ENCODE results near the gene TEKT2.

Gene TEKT2

DNA sequence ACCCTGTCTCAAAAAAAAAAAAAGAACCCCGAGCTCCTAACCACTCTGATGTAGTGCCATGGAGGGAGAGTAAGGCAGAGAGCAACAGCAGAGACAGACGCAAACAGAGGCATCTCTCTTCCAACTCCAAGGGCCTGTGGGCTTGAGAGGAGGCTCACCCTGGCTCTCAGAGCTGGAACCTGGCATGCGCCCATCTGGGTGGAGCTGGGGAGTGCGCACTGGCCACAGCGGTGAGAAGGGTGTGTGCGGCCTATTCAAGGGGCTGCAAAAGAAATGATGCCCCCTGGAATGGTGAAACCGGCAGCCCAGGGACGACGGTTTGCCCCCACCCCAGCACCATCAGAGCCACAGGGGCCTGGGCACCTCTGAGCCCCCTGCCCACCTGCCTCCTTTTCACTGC is 23.5 kb downstream of the TEKT2 start:
- no peak for DNase-seq

DNA sequence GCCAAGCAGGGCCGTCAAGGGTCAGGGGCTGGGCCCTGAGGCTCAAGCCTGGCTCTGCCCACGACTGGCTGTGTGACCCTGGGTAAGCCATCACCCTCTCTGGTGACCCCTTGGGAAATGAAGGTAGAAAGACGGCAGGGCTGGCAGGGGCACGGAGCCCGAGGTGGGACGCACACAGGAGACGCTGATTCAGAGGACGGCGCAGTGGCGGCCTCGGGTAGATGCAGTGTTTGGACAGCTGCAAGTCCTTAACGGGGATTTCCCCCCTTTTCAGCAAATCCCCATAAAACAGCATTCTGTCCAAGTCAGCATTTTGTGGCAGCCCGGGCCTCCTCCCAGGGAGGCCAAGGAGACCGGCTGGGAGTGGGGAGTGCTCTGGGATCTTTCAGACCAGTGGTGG is 24.4 kb downstream of the TEKT2 start:
- DNase-seq: no peak

DNA sequence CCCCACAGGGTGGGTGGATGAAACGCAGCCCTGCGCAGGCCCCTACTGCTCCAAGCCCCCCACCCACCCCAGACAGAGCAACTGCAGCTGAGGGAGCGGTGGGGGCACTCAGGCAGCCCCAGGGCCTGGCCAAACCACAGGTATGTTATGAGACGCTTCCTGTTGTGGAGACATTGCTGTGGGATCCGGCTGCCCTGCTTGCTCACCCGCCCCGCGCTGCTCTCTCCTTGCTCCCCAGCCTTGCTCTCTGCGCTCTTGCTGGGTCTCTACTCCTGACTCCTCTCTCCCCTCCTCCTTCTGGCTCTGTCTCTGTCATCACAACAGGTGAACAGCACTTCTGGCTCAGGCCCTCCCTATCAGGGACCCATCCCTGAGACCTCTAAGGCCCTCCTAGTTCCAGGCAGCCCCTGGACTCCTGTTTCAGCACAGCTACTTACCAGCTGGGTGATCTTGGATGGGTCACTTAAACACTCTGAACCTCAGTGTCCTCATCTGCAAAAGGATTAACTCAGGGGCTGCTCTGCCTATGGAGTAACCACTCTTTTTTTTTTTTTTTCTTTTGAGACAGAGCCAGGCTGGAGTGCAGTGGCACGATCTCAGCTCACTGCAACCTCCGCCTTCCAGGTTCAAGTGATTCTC is 25.3 kb downstream of the TEKT2 start:
- DNase-seq: peak in 1 of 2 experiments; percentile 14

DNA sequence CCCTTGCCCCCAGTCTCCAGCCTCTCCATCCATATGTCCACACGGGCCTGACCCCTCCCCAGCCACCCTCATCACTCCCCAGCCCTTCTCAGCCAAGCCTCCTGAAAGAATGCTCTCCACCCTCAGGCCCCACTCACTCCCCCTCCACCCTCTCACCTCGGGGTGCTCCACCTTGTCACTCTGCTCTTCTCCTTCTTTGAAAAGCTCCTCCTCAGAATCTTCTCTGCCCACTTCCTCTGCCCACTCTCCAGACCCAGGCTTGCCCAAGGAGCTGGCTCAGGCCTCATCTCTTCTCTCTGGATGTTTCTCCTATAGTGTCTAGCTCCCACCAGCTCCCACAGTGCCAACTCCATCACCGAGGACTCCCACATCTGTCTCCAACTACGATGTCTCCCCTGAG is 27.3 kb downstream of the TEKT2 start:
- DNase-seq: no peak

DNA sequence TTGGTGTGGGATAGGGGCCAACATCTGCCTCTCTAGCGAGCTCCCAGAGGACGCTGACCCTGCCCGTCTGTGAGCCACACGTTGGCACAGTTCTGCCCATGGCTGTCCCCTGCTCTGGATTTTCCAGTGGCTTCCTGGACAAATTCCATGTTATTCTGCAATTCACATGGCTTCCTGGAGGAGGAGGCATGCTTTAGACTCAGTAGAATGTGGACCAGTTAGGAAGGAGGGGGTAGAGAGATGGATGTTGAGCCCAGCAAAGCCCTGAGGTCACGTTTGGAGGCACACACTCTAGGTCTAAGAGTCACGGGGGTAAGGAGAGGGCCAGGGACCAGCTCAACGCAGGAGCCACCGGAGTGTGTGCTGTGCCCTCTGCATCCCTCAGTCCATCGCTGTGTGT is 28.9 kb downstream of the TEKT2 start:
- no peak for DNase-seq

DNA sequence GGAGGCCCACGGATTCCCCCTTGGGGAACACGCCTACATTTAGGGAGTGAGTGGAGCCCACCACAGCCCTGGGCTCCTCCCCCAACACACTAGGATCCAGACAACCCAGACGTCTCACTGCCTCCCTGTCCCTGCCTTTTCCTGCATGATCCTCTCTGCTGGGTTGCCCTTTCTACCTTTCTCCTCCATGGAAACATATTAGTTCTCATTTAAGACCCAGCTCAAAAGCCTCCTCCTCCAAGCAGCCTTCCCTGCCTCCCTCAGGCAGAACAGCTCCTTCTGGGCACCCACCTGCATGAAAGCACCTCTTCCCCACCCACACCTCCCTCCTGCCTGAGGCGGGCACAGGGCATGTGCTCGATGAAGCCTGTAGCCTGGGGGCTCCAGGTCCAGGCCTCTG is 30.5 kb downstream of the TEKT2 start:
- DNase-seq: no peak

DNA sequence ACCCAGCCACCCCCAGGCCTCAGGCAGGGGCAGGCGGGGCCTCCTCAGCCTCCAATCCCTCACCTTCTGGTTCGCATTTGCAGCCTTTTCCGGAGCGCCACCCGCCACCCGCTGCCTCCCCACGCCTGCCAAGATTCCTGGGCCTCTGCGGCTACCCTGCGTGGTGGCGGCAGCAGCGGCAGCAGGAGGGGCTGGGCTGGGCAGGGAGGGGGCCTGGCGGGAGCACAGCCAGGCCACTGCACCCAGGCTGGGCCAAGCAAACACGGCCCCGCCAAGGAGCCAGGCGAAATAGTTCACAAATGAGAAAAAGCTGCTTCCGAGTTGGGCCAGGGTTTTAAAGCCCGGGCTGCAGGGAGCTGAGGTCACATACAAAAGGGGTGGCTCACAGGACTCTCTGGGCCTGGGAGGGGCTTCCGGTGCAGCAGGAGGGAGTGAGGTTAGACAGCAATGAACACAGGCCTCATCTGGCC is 31.3 kb downstream of the TEKT2 start:
- DNase-seq: no peak

DNA sequence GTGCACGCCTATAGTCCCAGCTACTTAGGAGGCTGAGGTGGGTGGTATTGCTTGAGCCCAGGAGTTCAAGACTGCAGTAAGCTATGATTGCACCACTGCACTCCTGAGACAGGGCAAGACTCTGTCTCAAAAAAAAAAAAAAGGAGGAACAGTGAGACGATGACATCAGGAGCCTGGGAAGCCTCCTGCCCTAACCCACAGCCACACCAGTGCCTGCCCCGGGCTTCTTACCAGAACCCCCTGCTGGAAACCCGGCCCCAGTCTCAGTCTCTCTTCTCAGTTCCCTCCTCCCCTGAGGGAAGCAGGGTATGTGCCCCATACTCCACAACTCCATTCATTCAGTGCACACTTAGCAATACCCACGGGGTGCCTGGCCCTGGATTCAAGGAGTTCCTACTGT is 32.0 kb downstream of the TEKT2 start:
- no peak for DNase-seq

DNA sequence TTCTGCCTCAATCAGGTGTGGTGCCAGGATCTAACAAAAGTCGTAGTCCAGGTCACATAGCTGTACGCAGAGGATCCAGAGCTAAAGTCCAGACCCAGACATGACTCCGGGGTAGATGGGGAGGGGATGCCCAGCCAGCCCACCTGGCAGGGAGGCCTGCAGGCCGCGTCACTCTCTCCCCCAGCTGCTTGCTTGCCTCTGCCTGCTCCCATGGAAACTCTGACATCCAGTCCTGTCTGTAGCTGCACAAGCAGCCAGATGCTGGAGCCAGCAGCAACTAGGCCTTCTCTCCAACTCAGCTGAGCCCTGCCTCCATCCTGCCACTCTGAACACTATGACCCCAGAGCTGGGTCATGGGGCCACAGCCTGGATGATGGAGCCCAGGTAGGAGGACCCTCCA is 33.0 kb downstream of the TEKT2 start:
- DNase-seq: no peak

DNA sequence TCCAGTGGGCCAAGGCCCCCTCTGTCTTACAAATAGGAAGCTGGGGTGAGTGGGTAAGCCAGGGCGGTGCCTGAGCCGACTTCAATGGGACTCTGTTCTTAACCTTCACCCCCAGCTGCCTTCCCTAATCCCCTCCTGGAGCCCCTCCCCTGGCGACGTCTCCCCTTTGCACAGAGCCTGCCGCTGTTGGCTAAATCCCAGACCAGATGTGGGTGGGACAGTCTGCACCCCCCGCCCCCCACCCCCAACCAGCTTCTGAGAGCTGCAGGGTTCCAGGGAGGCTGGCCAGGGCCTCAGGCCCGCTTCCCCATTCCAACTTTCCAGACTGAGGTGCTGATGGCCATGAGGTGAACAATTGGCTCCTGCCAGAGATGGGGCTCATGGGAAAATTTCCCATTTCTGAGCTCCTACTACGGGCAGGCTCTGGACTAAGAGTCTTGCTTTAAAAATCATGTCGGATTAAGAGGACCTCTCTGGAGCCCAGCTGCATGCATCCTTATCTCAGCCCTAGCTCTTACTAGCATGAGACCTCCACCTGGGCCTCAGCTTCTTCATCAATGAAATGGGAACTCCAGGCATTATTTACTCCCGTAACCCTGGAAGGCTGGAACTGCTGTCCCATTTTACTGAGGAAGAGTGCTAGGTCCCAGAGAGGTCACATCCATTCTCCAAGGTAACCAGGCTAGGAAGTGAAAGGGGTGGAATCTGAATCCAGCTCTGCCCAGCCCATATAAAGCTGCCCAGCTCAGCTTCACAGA is 34.7 kb downstream of the TEKT2 start:
- no peak for DNase-seq

DNA sequence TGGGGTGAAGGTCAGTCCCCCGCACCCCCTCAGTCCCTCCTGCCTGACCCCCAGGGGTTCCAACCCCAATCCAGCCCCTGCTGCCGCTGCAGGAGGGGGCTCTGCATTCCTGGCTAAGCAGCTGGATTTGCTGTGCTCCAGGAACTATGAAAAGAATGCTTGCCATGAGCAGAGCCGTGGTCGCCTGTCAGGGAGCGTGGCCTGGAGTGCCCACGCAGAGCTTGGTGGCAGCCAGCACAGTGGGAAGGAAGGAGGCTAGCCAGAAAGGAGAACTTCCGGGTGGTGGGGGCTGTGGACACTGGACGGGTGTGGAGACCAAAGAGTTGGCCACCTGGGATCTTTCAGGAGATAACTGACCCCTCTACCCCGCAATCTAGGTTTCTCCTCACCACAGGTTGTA is 35.6 kb downstream of the TEKT2 start:
- no peak for DNase-seq

DNA sequence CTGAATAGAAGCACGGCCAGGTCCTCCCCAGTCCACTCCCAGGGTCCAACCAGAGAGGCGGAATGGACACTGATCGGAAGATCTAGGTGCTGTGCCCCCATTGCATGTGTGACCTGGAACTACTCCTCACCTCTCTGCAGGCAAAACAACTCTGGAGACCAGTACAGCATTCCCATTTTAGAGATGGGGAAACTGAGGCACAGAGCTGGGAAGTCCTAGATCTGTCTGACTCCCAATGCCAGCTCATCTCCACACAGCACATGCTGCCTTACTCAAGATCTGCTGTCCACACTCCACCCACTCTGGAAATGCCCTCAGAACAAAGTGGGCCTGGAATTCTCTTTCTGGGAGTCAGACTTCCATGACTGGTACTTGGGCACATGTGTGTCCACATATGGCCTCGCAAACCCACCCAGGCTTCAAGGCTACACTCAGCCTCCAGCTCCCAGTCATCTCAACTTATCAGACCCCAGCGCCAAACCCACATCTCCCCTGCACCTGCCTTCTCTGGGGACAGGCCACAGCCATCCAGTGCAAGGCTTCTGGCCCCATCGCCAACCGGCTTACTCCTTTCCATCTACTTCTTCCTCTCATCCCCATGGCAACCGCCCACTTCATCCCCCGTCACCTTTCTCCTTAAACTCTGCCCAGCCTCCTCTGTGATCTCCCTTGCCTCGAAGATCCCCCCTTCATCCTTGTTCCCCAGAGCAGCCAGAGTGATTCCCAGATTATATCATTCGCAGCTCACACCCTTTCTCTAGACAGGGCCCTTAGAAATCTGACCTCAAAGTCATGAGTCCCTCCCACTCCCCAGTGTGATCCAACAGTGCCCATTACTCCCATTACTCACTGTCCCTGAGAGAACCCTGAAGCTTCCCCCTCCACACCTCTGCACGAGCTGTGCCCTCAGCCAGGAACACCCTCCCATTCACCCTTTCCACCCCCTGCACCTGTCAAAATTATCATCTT is 38.5 kb downstream of the TEKT2 start:
- DNase-seq: no peak

DNA sequence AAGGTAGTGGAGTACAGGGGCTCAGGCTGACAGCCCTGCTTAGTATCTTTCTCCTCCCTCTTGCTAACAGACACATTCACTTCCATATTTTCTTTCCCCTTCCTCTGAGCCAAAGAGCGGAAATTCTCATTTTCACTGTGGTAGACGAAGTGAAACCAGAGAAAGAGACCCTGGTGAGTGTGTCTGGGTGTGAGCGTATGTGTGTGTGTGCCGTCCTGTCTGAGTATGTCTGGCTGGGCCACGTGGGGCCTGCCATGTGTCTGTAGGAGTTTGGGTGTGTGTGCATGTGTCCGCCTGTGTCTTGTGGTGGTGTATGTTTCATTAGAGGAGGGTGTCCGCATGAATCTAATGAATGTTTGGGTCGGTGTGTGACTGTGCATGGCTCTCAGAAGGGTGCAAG is 39.5 kb downstream of the TEKT2 start:
- DNase-seq: no peak

DNA sequence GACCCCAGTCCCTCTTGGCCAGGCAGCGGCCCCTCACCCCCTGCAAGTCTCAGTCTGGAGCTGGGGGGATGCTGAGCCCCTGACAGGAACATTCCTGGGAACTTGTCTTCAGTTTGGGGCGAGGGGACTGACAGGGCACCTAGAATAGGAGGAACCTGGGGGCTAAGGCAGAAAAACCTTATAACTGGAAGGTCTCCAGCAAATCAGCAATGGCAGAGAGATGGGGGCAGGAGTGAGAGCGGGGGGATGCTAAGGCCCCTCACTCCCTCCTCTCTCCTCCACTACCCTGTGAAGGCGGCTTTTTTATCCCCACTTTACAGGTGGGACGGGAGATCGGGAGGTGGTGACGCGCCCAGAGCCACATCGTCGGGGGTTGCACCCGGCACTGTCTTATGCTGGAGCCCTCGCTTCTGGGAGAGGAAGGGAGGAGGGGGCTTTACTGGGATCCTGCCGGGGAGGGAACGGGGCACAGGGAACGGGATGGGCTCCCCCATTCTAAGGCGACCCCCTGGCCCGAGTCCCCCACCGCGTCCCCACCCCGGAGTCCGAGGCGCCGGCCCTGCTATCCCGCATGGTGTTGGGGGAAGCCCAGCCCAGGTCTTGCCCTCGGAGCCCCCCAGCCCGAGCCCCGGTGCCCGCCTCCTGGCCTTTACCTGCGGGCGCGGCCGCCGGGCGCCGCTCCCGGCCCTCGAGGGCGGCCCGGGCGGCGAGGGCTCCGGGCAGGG is 40.7 kb downstream of the TEKT2 start:
- no peak for DNase-seq

DNA sequence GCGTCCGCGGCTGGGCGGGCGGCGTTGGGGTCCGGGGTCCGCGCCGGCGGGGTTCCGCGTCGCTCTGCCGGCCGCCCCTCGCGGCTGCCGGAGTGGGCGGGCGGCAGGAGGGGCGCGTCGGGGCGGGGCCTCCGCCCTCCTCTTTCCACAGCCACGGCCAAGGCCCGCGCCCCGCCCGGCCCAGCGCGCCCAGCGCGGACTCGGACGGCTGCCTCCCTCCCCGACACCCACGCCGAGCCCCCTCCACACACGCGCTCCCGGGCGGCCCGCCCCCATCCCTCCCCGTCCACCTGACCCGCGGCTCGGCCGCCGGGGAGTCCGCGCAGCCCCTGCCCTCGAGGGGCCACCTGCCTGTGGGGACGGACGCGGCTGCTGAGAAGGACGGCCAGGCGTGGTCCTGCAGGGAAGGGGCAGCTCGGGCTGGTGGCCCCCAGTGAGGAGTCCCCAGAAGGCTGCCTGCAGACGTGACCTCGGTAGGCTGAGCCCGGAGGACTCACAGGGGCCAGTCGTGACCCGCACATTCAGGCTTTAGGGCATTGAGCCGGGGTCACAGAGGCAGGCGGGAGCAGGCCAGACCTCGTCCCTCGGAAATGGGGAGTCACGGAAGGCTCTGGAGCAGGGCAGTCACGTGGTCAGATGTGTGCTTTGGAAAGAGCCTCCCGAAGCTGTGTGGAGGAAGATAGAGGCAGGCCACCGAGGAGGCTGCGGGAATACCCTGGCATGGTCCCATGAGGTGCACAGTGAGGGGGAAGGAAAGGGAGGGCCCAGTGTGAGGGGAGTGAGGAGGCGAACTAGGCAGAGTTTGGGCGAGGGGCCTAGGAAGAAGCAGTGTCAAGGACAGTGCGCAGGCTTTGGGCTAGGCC is 41.5 kb downstream of the TEKT2 start, which contains the start of gene COL8A2:
COL8A2 (minus strand) TSS at position 94 of the 863 bp plus-strand sequence. CDS start 24,980 bp downstream, outside the sequence.
- no peak for DNase-seq

DNA sequence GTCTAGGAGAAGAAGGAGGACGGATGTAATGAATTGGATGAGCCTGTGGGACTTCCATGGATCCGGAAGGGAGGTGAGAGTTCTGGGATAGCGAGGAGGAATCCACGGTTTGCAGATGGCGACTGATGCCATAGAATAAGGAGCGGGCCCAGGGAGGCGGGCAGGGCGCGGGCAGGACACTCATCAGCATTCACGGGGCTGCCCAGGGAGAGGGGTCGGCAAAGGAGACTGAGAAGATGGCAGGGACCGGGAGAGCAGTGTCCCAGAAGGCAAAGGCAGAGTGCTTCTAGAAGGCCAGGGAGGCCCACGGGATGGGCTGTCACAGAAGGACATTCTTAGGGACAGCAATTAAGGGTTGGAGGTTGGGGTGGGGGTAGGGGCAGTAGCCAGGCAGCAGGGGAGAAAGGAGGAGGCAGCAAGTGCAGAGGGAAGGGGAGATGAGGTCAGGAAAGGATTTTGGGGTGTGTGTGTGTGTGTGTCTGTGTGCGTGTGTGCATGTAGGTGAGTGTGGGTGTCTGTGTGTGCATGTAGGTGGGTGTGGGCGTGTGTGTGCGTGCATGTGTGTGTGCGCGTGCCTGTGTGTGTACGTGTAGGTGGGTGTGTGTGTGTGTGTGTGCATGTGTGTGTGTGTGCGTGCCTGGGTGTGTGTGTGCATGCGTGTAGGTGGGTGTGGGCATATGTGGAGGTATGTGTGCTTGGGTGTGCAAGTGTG is 42.3 kb downstream of the TEKT2 start:
- DNase-seq: no peak

DNA sequence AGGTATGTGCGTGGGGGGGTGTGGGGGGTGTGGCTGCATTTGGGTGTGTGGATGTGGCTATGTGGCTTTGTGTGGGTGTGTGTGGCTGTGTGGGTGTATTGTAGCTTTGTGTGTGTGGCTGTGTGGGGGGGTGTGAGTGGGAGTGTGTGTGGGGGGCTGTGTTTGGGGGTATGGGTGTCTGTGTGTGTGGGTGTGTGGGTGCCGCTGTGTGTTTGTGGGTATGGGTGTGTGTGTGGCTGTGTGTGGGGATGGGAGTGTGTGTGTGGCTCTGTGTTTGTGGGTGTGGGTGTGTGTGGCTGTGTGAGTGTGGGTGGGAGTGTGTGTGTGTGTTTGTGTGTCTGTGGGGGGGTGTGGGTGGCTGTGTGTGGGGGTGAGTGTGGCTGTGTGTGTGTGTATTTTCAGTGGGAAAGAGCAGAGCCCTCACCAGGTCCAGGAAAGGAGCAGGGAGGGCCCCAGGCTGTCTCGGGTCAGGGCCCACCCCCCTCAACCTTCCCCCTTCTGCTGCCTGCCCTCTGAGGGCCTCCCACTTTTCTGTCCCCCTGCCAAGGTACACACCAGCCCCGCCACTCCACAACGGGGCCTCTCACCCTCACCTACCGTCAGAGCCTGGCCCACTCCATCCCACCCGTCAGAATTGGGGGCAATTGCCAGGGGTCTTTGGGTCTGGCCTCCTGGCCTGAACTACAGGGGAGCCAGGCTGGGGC is 43.1 kb downstream of the TEKT2 start:
- DNase-seq: peak in 1 of 2 experiments; percentile 33

DNA sequence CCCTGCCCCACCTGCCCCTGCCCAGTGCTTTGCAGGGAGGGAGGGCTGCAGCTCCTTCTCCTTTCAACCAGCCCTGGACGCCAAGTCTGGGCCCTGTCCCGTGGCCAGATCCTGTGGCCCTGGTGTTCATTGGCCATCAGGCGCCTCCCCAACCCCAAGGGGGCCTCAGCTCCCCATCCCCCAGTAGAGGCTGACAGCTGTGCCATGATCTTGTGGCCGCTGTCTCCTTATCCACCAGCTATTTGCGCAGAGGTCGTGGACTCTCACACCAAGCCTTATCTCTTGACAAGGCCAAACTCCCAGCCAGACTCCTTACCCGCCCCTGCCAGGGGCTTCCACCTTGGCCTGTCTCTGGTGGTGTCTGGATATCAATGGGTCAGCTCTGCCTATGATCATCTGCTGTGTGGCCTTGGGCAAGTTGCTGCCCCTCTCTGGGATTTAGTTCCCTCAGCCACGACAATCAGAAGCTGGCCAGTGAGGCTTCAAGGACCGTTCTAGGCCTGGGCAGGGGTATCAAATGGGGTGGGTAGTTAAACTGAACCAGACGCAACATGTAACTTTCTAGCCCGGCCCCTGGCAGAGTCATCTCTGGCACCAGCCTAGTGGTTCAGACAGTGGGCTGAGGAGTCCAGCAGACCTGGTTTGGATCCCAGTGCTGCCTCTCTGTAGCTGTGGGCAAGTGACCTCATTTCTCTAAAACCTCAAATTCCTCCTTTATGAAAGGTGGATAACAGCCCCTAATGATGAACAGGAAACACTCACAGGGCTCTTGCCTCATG is 44.4 kb downstream of the TEKT2 start:
- no peak for DNase-seq

DNA sequence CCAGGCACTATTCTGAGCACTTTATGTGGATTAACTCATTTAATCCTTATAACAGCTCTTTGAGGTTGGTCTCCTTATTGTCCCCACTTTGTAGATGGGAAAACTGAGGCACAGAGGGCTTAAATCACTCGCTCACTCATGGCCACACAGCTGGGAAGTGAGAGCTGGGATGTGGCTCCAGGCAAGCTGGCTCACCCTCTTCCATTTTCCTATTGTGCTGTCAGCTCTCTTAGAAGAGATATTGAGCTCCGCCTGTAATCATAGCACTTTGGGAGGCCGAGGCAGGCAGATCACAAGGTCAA is 45.0 kb downstream of the TEKT2 start:
- no peak for DNase-seq

DNA sequence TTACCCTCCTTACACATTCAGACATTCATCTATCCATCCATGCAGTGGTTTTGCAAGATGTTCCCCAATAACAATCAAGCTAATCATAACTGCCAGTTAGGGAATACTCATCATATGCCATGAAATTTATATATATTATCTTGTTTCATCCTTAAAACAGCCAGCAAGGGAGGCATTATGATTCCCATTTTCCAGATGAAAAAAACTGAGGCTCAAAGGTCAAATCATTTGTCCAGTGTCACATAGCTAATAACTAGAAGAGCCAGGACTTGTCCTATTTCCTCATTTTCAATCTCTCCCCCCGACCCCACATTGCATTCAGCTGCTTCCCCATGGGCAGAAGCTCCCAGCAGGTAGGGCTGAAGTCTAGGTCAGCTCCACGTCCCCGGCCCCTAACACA is 48.1 kb downstream of the TEKT2 start:
- no peak for DNase-seq
